ENCODE data around the gene TDRD15. TPM values are rescaled to one million over a fixed set of nuclear protein-coding genes. Genes with fewer than 3 reads are reported as not detected.

The TDRD15 gene
- total RNA-seq, 1 donor from 2014 or later: not detected

DNA sequence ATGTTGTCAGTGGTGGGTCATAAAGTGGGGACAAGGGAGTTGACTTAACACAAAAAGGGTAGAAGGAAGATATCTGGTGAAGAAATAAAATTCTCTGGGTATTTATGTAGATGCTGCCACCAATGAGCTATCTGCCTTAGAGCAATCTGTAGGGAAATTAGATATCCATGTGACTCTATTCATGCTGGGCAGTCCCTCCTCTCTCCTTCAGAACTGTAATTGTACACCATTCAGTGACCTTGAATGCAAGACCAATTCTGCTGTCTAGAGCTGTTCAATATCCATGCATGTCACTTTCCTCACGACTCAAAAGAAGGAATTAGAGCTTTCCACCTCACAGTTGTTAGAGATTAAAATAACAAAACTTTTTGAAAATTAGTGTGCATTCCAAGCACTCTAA lies 28.6 kb upstream of the TDRD15 start:
- intact Hi-C loops (cut with DNase I): no loop called here
- no peaks in the 10 kb centered on the region for H3K36me3 ChIP-seq
- DNase-seq (ENCODE audit: extremely low spot score in 2 of 2): no peak

DNA sequence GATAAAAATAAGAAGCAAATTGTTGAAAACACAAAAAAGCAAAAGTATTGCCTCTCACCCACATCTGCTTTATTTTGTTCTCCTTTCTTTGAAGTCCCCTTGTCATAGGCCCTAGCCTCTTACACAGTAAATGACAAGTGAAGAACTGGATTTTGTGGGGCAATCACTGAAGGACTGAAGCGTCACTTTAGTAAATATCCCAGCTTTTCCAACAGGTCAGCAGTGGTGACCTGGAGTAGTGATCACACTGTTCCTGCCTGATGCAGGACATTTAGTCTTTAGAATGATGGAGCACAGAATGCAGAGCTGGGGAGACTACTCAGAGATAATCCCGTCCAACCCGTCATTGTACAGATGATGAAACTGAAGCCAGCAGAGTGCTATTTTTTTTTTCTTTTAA lies 28.1 kb upstream of the TDRD15 start:
- Histone ChIP-seq H3K9me3 (no peaks in the 10 kb centered on the region), H3K4me3 (no peak overlapping the region)

More for the DNA sequence above, 28.6 kb upstream of the TDRD15 start:
- TF ChIP-seq POLR2AphosphoS5 (IDR thresholded peaks at IDR 0.05; ENCODE audit: insufficient read depth in 1 of 2, low read depth in 1 of 2) (no peak), POLR2A (IDR thresholded peaks at IDR 0.05) (no peak)
- TF ChIP-seq, protein P1, sequence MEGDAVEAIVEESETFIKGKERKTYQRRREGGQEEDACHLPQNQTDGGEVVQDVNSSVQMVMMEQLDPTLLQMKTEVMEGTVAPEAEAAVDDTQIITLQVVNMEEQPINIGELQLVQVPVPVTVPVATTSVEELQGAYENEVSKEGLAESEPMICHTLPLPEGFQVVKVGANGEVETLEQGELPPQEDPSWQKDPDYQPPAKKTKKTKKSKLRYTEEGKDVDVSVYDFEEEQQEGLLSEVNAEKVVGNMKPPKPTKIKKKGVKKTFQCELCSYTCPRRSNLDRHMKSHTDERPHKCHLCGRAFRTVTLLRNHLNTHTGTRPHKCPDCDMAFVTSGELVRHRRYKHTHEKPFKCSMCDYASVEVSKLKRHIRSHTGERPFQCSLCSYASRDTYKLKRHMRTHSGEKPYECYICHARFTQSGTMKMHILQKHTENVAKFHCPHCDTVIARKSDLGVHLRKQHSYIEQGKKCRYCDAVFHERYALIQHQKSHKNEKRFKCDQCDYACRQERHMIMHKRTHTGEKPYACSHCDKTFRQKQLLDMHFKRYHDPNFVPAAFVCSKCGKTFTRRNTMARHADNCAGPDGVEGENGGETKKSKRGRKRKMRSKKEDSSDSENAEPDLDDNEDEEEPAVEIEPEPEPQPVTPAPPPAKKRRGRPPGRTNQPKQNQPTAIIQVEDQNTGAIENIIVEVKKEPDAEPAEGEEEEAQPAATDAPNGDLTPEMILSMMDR (IDR thresholded peaks at IDR 0.05): no peak
- Histone ChIP-seq H3K4me3 (no peak overlapping the region), H3K4me1 (no peaks in the 10 kb centered on the region), H3K27me3 (no peaks in the 10 kb centered on the region), H3K9me3 (no peaks in the 10 kb centered on the region), H3K27ac (no peak overlapping the region)

DNA sequence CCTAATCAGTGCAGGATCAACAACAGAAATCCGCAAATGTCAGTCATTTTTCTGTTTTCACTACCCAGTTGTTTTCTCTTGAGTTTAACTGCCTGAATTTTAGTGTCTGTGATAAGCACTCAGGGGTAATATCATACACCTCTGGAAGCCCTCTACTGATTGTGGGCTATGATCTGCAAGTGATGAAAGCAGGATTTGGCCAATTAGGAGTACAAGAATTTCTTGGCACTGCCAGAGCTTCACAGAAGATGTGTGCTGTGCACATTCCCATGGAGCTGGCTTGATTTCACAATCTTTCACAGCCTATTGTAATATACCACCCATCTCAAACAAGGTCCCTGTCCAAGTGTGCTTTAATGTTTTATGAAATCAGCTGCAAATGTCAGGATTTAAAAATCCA lies 27.3 kb upstream of the TDRD15 start:
- intact Hi-C loops (cut with DNase I): no loop called here
- H3K9me3 ChIP-seq: no peaks in the 10 kb centered on the region
- no peaks in the 10 kb centered on the region for H3K27me3 ChIP-seq
- TF ChIP-seq POLR2AphosphoS5 (IDR thresholded peaks at IDR 0.05; ENCODE audit: insufficient read depth in 1 of 2, low read depth in 1 of 2): no peak
- TF ChIP-seq POLR2A (IDR thresholded peaks at IDR 0.05): no peak
- TF ChIP-seq, protein P1 (IDR thresholded peaks at IDR 0.05): no peak
- no peak overlapping the region for H3K27ac ChIP-seq
- no peak overlapping the region for H3K4me3 ChIP-seq
- no peak for DNase-seq (ENCODE audit: extremely low spot score in 2 of 2)
- H3K4me1 ChIP-seq: no peaks in the 10 kb centered on the region
- H3K36me3 ChIP-seq: no peaks in the 10 kb centered on the region

More for the DNA sequence above, 28.1 kb upstream of the TDRD15 start:
- intact Hi-C loops (cut with DNase I): no loop called here
- H3K27ac ChIP-seq: no peak overlapping the region
- no peaks in the 10 kb centered on the region for H3K36me3 ChIP-seq
- no peak for DNase-seq (ENCODE audit: extremely low spot score in 2 of 2)
- no peaks in the 10 kb centered on the region for H3K4me1 ChIP-seq
- TF ChIP-seq POLR2AphosphoS5 (IDR thresholded peaks at IDR 0.05; ENCODE audit: insufficient read depth in 1 of 2, low read depth in 1 of 2): no peak
- no peak for TF ChIP-seq POLR2A (IDR thresholded peaks at IDR 0.05)
- TF ChIP-seq, protein P1 (IDR thresholded peaks at IDR 0.05): no peak
- no peaks in the 10 kb centered on the region for H3K27me3 ChIP-seq

DNA sequence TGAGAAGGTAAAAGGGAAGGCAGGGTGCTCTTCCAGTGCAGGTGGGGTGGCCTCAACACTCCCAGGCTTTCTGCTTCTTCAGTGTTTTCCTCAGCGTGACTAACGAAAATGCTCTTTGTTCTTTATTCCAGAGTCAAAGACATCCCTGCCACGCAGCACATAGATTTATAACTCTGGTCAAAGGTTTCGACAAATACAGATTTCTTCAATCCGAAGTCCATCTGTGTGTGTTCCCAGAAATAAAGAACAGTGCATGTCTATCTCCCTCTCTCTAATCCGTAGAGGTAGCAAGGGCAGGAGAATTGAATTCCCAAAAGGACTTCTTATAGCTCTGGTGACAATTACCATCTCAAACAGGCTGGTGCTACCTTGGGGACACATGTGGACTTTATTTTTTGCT lies 26.4 kb upstream of the TDRD15 start:
- no peaks in the 10 kb centered on the region for H3K9me3 ChIP-seq
- H3K27ac ChIP-seq: no peak overlapping the region
- no peak overlapping the region for H3K4me3 ChIP-seq
- H3K36me3 ChIP-seq: no peaks in the 10 kb centered on the region
- no peak for DNase-seq (ENCODE audit: extremely low spot score in 2 of 2)
- no peak for TF ChIP-seq POLR2AphosphoS5 (IDR thresholded peaks at IDR 0.05; ENCODE audit: insufficient read depth in 1 of 2, low read depth in 1 of 2)
- no peak for TF ChIP-seq POLR2A (IDR thresholded peaks at IDR 0.05)
- TF ChIP-seq, protein P1 (IDR thresholded peaks at IDR 0.05): no peak
- intact Hi-C loops (cut with DNase I): no loop called here
- no peaks in the 10 kb centered on the region for H3K4me1 ChIP-seq
- H3K27me3 ChIP-seq: no peaks in the 10 kb centered on the region

DNA sequence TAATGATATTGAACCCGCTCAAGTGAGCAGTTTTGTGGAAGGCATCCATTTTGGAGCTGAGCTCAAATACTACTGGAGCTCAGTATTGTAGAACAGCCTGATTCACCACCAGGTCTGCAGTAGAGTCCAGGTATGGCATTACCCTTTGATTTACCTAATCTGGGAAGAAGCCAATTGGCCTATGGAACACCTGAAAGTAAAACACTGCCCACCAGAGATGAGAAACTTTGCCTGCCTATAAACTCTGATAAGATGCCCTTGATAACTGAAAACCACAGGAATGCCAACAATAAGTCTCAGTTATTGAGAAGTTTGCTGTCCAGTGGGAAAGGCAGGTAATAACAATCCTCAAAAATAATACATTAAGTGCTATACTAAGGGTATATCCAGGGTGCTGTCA lies 25.5 kb upstream of the TDRD15 start:
- DNase-seq (ENCODE audit: extremely low spot score in 2 of 2): no peak
- intact Hi-C loops (cut with DNase I): no loop called here
- no peaks in the 10 kb centered on the region for H3K36me3 ChIP-seq
- H3K4me3 ChIP-seq: no peak overlapping the region
- TF ChIP-seq POLR2AphosphoS5 (IDR thresholded peaks at IDR 0.05; ENCODE audit: insufficient read depth in 1 of 2, low read depth in 1 of 2) (no peak), POLR2A (IDR thresholded peaks at IDR 0.05) (no peak)
- TF ChIP-seq, protein P1 (IDR thresholded peaks at IDR 0.05): no peak
- no peak overlapping the region for H3K27ac ChIP-seq
- H3K9me3 ChIP-seq: no peaks in the 10 kb centered on the region
- no peaks in the 10 kb centered on the region for H3K27me3 ChIP-seq
- H3K4me1 ChIP-seq: no peaks in the 10 kb centered on the region
